Neural crest cell (in vitro differentiated cells): ENCODE results near the gene SOX18. TPM values are rescaled to one million over a fixed set of nuclear protein-coding genes. Genes with fewer than 3 reads are reported as not detected.
A peak's percentile ranks its signal among the peaks of the same experiment; 100 is the strongest.
"Not testable (repeated sequence)": the region's sequence is repeated elsewhere in the genome, so short reads cannot be mapped to it uniquely, and the experiment has no call there.

Experiments
- DNase-seq: peaks from one replicate; pipeline ENCODE4 v3.0.0; 2021; ENCODE audit warnings: low read depth, mixed read lengths, low spot score
- H3K27ac Mint-ChIP-seq: one replicate; pipeline ENCODE4 v1.8.0; 2021; ENCODE audit warnings: mild to moderate bottlenecking, mixed read lengths; ENCODE audit not compliant: unreplicated experiment
- H3K27me3 Mint-ChIP-seq: 2 replicates; pipeline ENCODE4 v1.8.0; 2021; ENCODE audit warnings: low read depth, mild to moderate bottlenecking, mixed read lengths
- H3K36me3 Mint-ChIP-seq: 2 replicates; pipeline ENCODE4 v1.8.0; 2021; ENCODE audit warnings: low read depth, mild to moderate bottlenecking, mixed read lengths
- H3K4me1 Mint-ChIP-seq: 2 replicates; pipeline ENCODE4 v1.8.0; 2021; ENCODE audit warnings: mixed read lengths
- H3K4me3 Mint-ChIP-seq: one replicate; pipeline ENCODE4 v1.8.0; 2021; ENCODE audit warnings: mild to moderate bottlenecking, mixed read lengths
- H3K9me3 Mint-ChIP-seq: 2 replicates; pipeline ENCODE4 v1.8.0; 2021; ENCODE audit warnings: mixed read lengths
- CTCF ChIP-seq: fragments of 200-600 bp; sonication (generic); conservative IDR thresholded peaks from 2 replicates; pipeline ENCODE4 v1.5.0; 2021; ENCODE audit warnings: antibody characterized with exemption, mild to moderate bottlenecking
- total RNA-seq: library from RNA; stranded (reverse); gene quantifications from 2 replicates; pipeline ENCODE4 v1.2.1, GENCODE V29; 2021

SOX18 gene
- total RNA-seq, 1 donor from 2014 or later = not detected

GRCh38 chr20:64093013-64093503 lies 43.6 kb upstream of the SOX18 start:
- H3K27ac Mint-ChIP-seq = no peak overlapping the region
- TF ChIP-seq CTCF = no peak
- peaks cover 8% of the 10 kb centered on the region for H3K9me3 Mint-ChIP-seq
- DNase-seq = no peak
- H3K4me1 Mint-ChIP-seq = peaks cover 15% of the 10 kb centered on the region
- H3K36me3 Mint-ChIP-seq = peaks cover 4% of the 10 kb centered on the region
- H3K27me3 Mint-ChIP-seq = peaks cover 32% of the 10 kb centered on the region
- no peak overlapping the region for H3K4me3 Mint-ChIP-seq

GRCh38 chr20:64092258-64093012 lies 43.0 kb upstream of the SOX18 start:
- no peak for DNase-seq
- H3K4me3 Mint-ChIP-seq = no peak overlapping the region
- peaks cover 38% of the 10 kb centered on the region for H3K27me3 Mint-ChIP-seq
- peaks cover 4% of the 10 kb centered on the region for H3K36me3 Mint-ChIP-seq
- H3K27ac Mint-ChIP-seq = peak overlapping the region; percentile 86
- peaks cover 8% of the 10 kb centered on the region for H3K9me3 Mint-ChIP-seq
- peaks cover 15% of the 10 kb centered on the region for H3K4me1 Mint-ChIP-seq
- TF ChIP-seq CTCF = no peak

GRCh38 chr20:64091770-64092169 lies 42.3 kb upstream of the SOX18 start:
- Mint-ChIP-seq H3K4me3 (no peak overlapping the region), H3K27ac (peak overlapping the region; percentile 3), H3K9me3 (peaks cover 5% of the 10 kb centered on the region), H3K4me1 (peaks cover 15% of the 10 kb centered on the region), H3K27me3 (peaks cover 36% of the 10 kb centered on the region), H3K36me3 (peaks cover 1% of the 10 kb centered on the region)
- no peak for DNase-seq
- TF ChIP-seq CTCF = no peak

- H3K27me3 Mint-ChIP-seq = peaks cover 39% of the 10 kb centered on the region
- H3K4me1 Mint-ChIP-seq = peaks cover 15% of the 10 kb centered on the region
- peak overlapping the region; percentile 3 for H3K27ac Mint-ChIP-seq
- H3K36me3 Mint-ChIP-seq = no peaks in the 10 kb centered on the region
- peaks cover under 1% of the 10 kb centered on the region for H3K9me3 Mint-ChIP-seq
- H3K4me3 Mint-ChIP-seq = no peak overlapping the region
- no peak for TF ChIP-seq CTCF
- DNase-seq = no peak
Observed at GRCh38 chr20:64091340-64091739, 41.9 kb upstream of the SOX18 start.

- H3K27me3 Mint-ChIP-seq = peaks cover 51% of the 10 kb centered on the region
- no peak for TF ChIP-seq CTCF
- H3K36me3 Mint-ChIP-seq = no peaks in the 10 kb centered on the region
- H3K4me3 Mint-ChIP-seq = peak overlapping the region; percentile 41
- H3K9me3 Mint-ChIP-seq = no peaks in the 10 kb centered on the region
- no peak overlapping the region for H3K27ac Mint-ChIP-seq
- no peak for DNase-seq
- H3K4me1 Mint-ChIP-seq = peaks cover 15% of the 10 kb centered on the region
Observed at GRCh38 chr20:64090165-64090564, 40.7 kb upstream of the SOX18 start.

GRCh38 chr20:64088586-64088985 lies 39.1 kb upstream of the SOX18 start:
- H3K9me3 Mint-ChIP-seq, H3K4me3 Mint-ChIP-seq, H3K36me3 Mint-ChIP-seq, DNase-seq, H3K27ac Mint-ChIP-seq: not testable (repeated sequence)
- Mint-ChIP-seq H3K27me3 (peaks cover 62% of the 10 kb centered on the region), H3K4me1 (peaks cover 19% of the 10 kb centered on the region)

GRCh38 chr20:64087226-64087825 lies 37.9 kb upstream of the SOX18 start:
- Mint-ChIP-seq H3K4me1 (peaks cover 18% of the 10 kb centered on the region), H3K27me3 (peaks cover 67% of the 10 kb centered on the region)
- DNase-seq, H3K4me3 Mint-ChIP-seq, H3K9me3 Mint-ChIP-seq, H3K36me3 Mint-ChIP-seq, H3K27ac Mint-ChIP-seq: not testable (repeated sequence)
